ENCODE results near the gene NUCKS1.

The NUCKS1 gene

GRCh38 chr1:205749234-205750137 is 496 bp downstream of the NUCKS1 start:
- H3K36me3 ChIP-seq (ENCODE audit: insufficient read depth, low read length) = no peaks in the 10 kb centered on the region
- peak overlapping the region; percentile 18 for H2AFZ ChIP-seq (ENCODE audit: low read length, unreplicated experiment)
- no peaks in the 10 kb centered on the region for H3K27me3 ChIP-seq (ENCODE audit: insufficient read depth, low read length)
- H3K4me1 ChIP-seq (ENCODE audit: control insufficient read depth, insufficient read depth, low read length, unreplicated experiment) = peaks cover 19% of the 10 kb centered on the region
- H3K4me3 ChIP-seq (ENCODE audit: low read depth, low read length) = peak overlapping the region; percentile 82
- H3K27ac ChIP-seq (ENCODE audit: low read depth, low read length) = peak overlapping the region; percentile 69
- peaks cover 49% of the 10 kb centered on the region for H3K79me2 ChIP-seq (ENCODE audit: control insufficient read depth, insufficient read depth, low read length, unreplicated experiment)

- Histone ChIP-seq H2AFZ (ENCODE audit: low read length, unreplicated experiment) (peak overlapping the region; percentile 18), H3K27me3 (ENCODE audit: insufficient read depth, low read length) (no peaks in the 10 kb centered on the region), H3K27ac (ENCODE audit: low read depth, low read length) (peak overlapping the region; percentile 69), H3K79me2 (ENCODE audit: control insufficient read depth, insufficient read depth, low read length, unreplicated experiment) (peaks cover 57% of the 10 kb centered on the region), H3K4me1 (ENCODE audit: control insufficient read depth, insufficient read depth, low read length, unreplicated experiment) (peaks cover 25% of the 10 kb centered on the region), H3K36me3 (ENCODE audit: insufficient read depth, low read length) (no peaks in the 10 kb centered on the region), H3K4me3 (ENCODE audit: low read depth, low read length) (peak overlapping the region; percentile 82)
These were observed 1.4 kb downstream of the NUCKS1 start for GRCh38 chr1:205748403-205749233.

- peak overlapping the region; percentile 82 for H3K4me3 ChIP-seq (ENCODE audit: low read depth, low read length)
- peaks cover 36% of the 10 kb centered on the region for H3K4me1 ChIP-seq (ENCODE audit: control insufficient read depth, insufficient read depth, low read length, unreplicated experiment)
- peaks cover 74% of the 10 kb centered on the region for H3K79me2 ChIP-seq (ENCODE audit: control insufficient read depth, insufficient read depth, low read length, unreplicated experiment)
- H3K36me3 ChIP-seq (ENCODE audit: insufficient read depth, low read length) = no peaks in the 10 kb centered on the region
- H2AFZ ChIP-seq (ENCODE audit: low read length, unreplicated experiment) = no peak overlapping the region
- no peaks in the 10 kb centered on the region for H3K27me3 ChIP-seq (ENCODE audit: insufficient read depth, low read length)
- no peak overlapping the region for H3K27ac ChIP-seq (ENCODE audit: low read depth, low read length)
These were observed 3.1 kb downstream of the NUCKS1 start for GRCh38 chr1:205746757-205747412.

GRCh38 chr1:205744403-205744802 is 5.6 kb downstream of the NUCKS1 start:
- no peak overlapping the region for H3K27ac ChIP-seq (ENCODE audit: low read depth, low read length)
- H3K27me3 ChIP-seq (ENCODE audit: insufficient read depth, low read length) = no peaks in the 10 kb centered on the region
- peaks cover 94% of the 10 kb centered on the region for H3K79me2 ChIP-seq (ENCODE audit: control insufficient read depth, insufficient read depth, low read length, unreplicated experiment)
- no peak overlapping the region for H2AFZ ChIP-seq (ENCODE audit: low read length, unreplicated experiment)
- no peak overlapping the region for H3K4me3 ChIP-seq (ENCODE audit: low read depth, low read length)
- H3K4me1 ChIP-seq (ENCODE audit: control insufficient read depth, insufficient read depth, low read length, unreplicated experiment) = peaks cover 50% of the 10 kb centered on the region
- no peaks in the 10 kb centered on the region for H3K36me3 ChIP-seq (ENCODE audit: insufficient read depth, low read length)

GRCh38 chr1:205743977-205744376 is 6.0 kb downstream of the NUCKS1 start:
- Histone ChIP-seq H3K36me3 (ENCODE audit: insufficient read depth, low read length) (0 out of 2 replicates have a peak, but pooled peaks cover under 1% of the 10 kb centered on the region), H3K4me3 (ENCODE audit: low read depth, low read length) (no peak overlapping the region)

GRCh38 chr1:205741681-205742080 is 8.3 kb downstream of the NUCKS1 start:
- Histone ChIP-seq H3K27me3 (ENCODE audit: insufficient read depth, low read length) (no peaks in the 10 kb centered on the region), H3K27ac (ENCODE audit: low read depth, low read length) (no peak overlapping the region), H3K79me2 (ENCODE audit: control insufficient read depth, insufficient read depth, low read length, unreplicated experiment) (peaks cover 88% of the 10 kb centered on the region), H3K4me3 (ENCODE audit: low read depth, low read length) (no peak overlapping the region), H3K36me3 (ENCODE audit: insufficient read depth, low read length) (0 out of 2 replicates have a peak, but pooled peaks cover 3% of the 10 kb centered on the region), H3K4me1 (ENCODE audit: control insufficient read depth, insufficient read depth, low read length, unreplicated experiment) (peaks cover 44% of the 10 kb centered on the region), H2AFZ (ENCODE audit: low read length, unreplicated experiment) (no peak overlapping the region)

More at GRCh38 chr1:205743977-205744376, 6.0 kb downstream of the NUCKS1 start:
- Histone ChIP-seq H3K79me2 (ENCODE audit: control insufficient read depth, insufficient read depth, low read length, unreplicated experiment) (peaks cover 94% of the 10 kb centered on the region), H3K27ac (ENCODE audit: low read depth, low read length) (no peak overlapping the region), H3K27me3 (ENCODE audit: insufficient read depth, low read length) (no peaks in the 10 kb centered on the region), H2AFZ (ENCODE audit: low read length, unreplicated experiment) (no peak overlapping the region), H3K4me1 (ENCODE audit: control insufficient read depth, insufficient read depth, low read length, unreplicated experiment) (peaks cover 54% of the 10 kb centered on the region)

GRCh38 chr1:205739348-205740160 is 10.4 kb downstream of the NUCKS1 start:
- Histone ChIP-seq H3K27ac (ENCODE audit: low read depth, low read length) (no peak overlapping the region), H3K79me2 (ENCODE audit: control insufficient read depth, insufficient read depth, low read length, unreplicated experiment) (peaks cover 86% of the 10 kb centered on the region), H2AFZ (ENCODE audit: low read length, unreplicated experiment) (no peak overlapping the region), H3K27me3 (ENCODE audit: insufficient read depth, low read length) (no peaks in the 10 kb centered on the region), H3K4me1 (ENCODE audit: control insufficient read depth, insufficient read depth, low read length, unreplicated experiment) (peaks cover 36% of the 10 kb centered on the region), H3K4me3 (ENCODE audit: low read depth, low read length) (no peak overlapping the region), H3K36me3 (ENCODE audit: insufficient read depth, low read length) (peaks cover 14% of the 10 kb centered on the region)

GRCh38 chr1:205735218-205735617 is 14.8 kb downstream of the NUCKS1 start:
- Histone ChIP-seq H3K79me2 (ENCODE audit: control insufficient read depth, insufficient read depth, low read length, unreplicated experiment) (peaks cover 83% of the 10 kb centered on the region), H3K27me3 (ENCODE audit: insufficient read depth, low read length) (no peaks in the 10 kb centered on the region), H3K36me3 (ENCODE audit: insufficient read depth, low read length) (peaks cover 14% of the 10 kb centered on the region), H3K27ac (ENCODE audit: low read depth, low read length) (no peak overlapping the region), H3K4me3 (ENCODE audit: low read depth, low read length) (no peak overlapping the region), H3K4me1 (ENCODE audit: control insufficient read depth, insufficient read depth, low read length, unreplicated experiment) (peaks cover 19% of the 10 kb centered on the region), H2AFZ (ENCODE audit: low read length, unreplicated experiment) (no peak overlapping the region)

- Histone ChIP-seq H3K79me2 (ENCODE audit: control insufficient read depth, insufficient read depth, low read length, unreplicated experiment) (peaks cover 81% of the 10 kb centered on the region), H3K4me1 (ENCODE audit: control insufficient read depth, insufficient read depth, low read length, unreplicated experiment) (peaks cover 8% of the 10 kb centered on the region), H3K36me3 (ENCODE audit: insufficient read depth, low read length) (peaks cover 12% of the 10 kb centered on the region)
These were observed 16.4 kb downstream of the NUCKS1 start for GRCh38 chr1:205733438-205734175.

More at GRCh38 chr1:205733438-205734175, 16.4 kb downstream of the NUCKS1 start:
- Histone ChIP-seq H3K27me3 (ENCODE audit: insufficient read depth, low read length) (no peaks in the 10 kb centered on the region), H3K27ac (ENCODE audit: low read depth, low read length) (no peak overlapping the region; the same call in 1 of the 2 replicates), H3K4me3 (ENCODE audit: low read depth, low read length) (no peak overlapping the region), H2AFZ (ENCODE audit: low read length, unreplicated experiment) (no peak overlapping the region)
